H9 (cell line): Measurements from ENCODE around the gene KCNN3. TPM values are rescaled to one million over a fixed set of nuclear protein-coding genes. Genes with fewer than 3 reads are reported as not detected.

Source experiments
- DNase-seq: peaks from one replicate; pipeline ENCODE4 v3.0.0-alpha.2; 2017
- H2AFZ ChIP-seq: one replicate; pipeline ENCODE4 v1.6.1; 2013; ENCODE audit warnings: mild to moderate bottlenecking, low read length, control low read depth, moderate library complexity
- H2AK5ac ChIP-seq: 2 replicates; pipeline ENCODE4 v1.6.1; 2013; ENCODE audit warnings: low read length, control low read depth, mixed read lengths; ENCODE audit not compliant: insufficient read length
- H2BK120ac ChIP-seq: one replicate; pipeline ENCODE4 v1.6.1; 2013; ENCODE audit warnings: low read depth, mild to moderate bottlenecking, low read length, control low read depth, inconsistent platforms; ENCODE audit not compliant: poor library complexity, severe bottlenecking
- H2BK12ac ChIP-seq: 2 replicates; pipeline ENCODE4 v1.6.1; 2013; ENCODE audit warnings: low read length, control low read depth, mixed read lengths, low read depth; ENCODE audit not compliant: insufficient read length
- H2BK15ac ChIP-seq: 2 replicates; pipeline ENCODE4 v1.6.1; 2013; ENCODE audit warnings: low read depth, low read length, control low read depth
- H2BK20ac ChIP-seq: one replicate; pipeline ENCODE4 v1.6.1; 2013; ENCODE audit warnings: low read depth, mild to moderate bottlenecking, low read length, control low read depth, inconsistent platforms; ENCODE audit not compliant: poor library complexity, severe bottlenecking
- H2BK5ac ChIP-seq: 2 replicates; pipeline ENCODE4 v1.6.1; 2013; ENCODE audit warnings: low read length, control low read depth, mixed read lengths; ENCODE audit not compliant: insufficient read length
- H3K14ac ChIP-seq: 2 replicates; pipeline ENCODE4 v1.6.1; 2013; ENCODE audit warnings: low read length, control low read depth; ENCODE audit not compliant: insufficient read depth
- H3K18ac ChIP-seq: 2 replicates; pipeline ENCODE4 v1.6.1; 2013; ENCODE audit warnings: low read depth, mild to moderate bottlenecking, mixed read lengths, low read length, control low read depth; ENCODE audit not compliant: insufficient read length
- H3K23ac ChIP-seq: 2 replicates; pipeline ENCODE4 v1.6.1; 2013; ENCODE audit warnings: low read length, control low read depth, mixed read lengths, low read depth; ENCODE audit not compliant: insufficient read length
- H3K23me2 ChIP-seq: 2 replicates; pipeline ENCODE4 v1.6.1; 2013; ENCODE audit warnings: low read depth, mild to moderate bottlenecking, mixed read lengths, low read length, control low read depth; ENCODE audit not compliant: insufficient read length, poor library complexity, severe bottlenecking
- H3K27ac ChIP-seq: 2 replicates; pipeline ENCODE4 v1.5.1; 2013; ENCODE audit warnings: low read length, control low read depth, mixed read lengths, low read depth; ENCODE audit not compliant: insufficient read length
- H3K27me3 ChIP-seq: 2 replicates; pipeline ENCODE4 v1.6.1; 2013; ENCODE audit warnings: low read length, control low read depth, inconsistent platforms; ENCODE audit not compliant: insufficient read depth
- H3K4ac ChIP-seq: 2 replicates; pipeline ENCODE4 v1.6.1; 2013; ENCODE audit warnings: low read depth, mild to moderate bottlenecking, control low read depth, inconsistent platforms, low read length, moderate library complexity
- H3K4me1 ChIP-seq: 2 replicates; pipeline ENCODE4 v1.6.1; 2013; ENCODE audit warnings: low read length, control low read depth, inconsistent platforms; ENCODE audit not compliant: insufficient read depth
- H3K4me2 ChIP-seq: 2 replicates; pipeline ENCODE4 v1.6.1; 2013; ENCODE audit warnings: low read length, control low read depth, mixed read lengths; ENCODE audit not compliant: insufficient read length, insufficient read depth
- H3K56ac ChIP-seq: 2 replicates; pipeline ENCODE4 v1.6.1; 2013; ENCODE audit warnings: low read depth, mild to moderate bottlenecking, mixed read lengths, low read length, control low read depth; ENCODE audit not compliant: insufficient read length
- H3K79me1 ChIP-seq: 2 replicates; pipeline ENCODE4 v1.6.1; 2013; ENCODE audit warnings: low read depth, mild to moderate bottlenecking, moderate library complexity, low read length, control low read depth, inconsistent platforms; ENCODE audit not compliant: insufficient read depth, poor library complexity, severe bottlenecking
- H3K79me2 ChIP-seq: 2 replicates; pipeline ENCODE4 v1.6.1; 2013; ENCODE audit warnings: low read length, control low read depth, inconsistent platforms; ENCODE audit not compliant: insufficient read depth
- H3K9ac ChIP-seq: 2 replicates; pipeline ENCODE4 v1.6.1; 2013; ENCODE audit warnings: low read length, control low read depth, mixed read lengths; ENCODE audit not compliant: insufficient read length; ENCODE audit errors: extremely low read depth
- H3K9me3 ChIP-seq: one replicate; pipeline ENCODE4 v1.6.1; 2013; ENCODE audit warnings: low read depth, low read length, inconsistent platforms; ENCODE audit not compliant: control insufficient read depth
- H3T11ph ChIP-seq: one replicate; pipeline ENCODE4 v1.6.1; 2013; ENCODE audit warnings: mild to moderate bottlenecking, low read length, control low read depth, inconsistent platforms
- H4K20me1 ChIP-seq: one replicate; pipeline ENCODE4 v1.6.1; 2013; ENCODE audit not compliant: control insufficient read depth, insufficient read length, insufficient read depth
- H4K5ac ChIP-seq: 2 replicates; pipeline ENCODE4 v1.6.1; 2013; ENCODE audit warnings: low read depth, mild to moderate bottlenecking, mixed read lengths, low read length, control low read depth; ENCODE audit not compliant: insufficient read length
- H4K8ac ChIP-seq: replicated peaks from 2 replicates; pipeline ENCODE4 v1.6.1; 2013; ENCODE audit warnings: low read length, control low read depth, mixed read lengths, low read depth; ENCODE audit not compliant: insufficient read length
- H4K91ac ChIP-seq: 2 replicates; pipeline ENCODE4 v1.6.1; 2013; ENCODE audit warnings: low read depth, mild to moderate bottlenecking, moderate library complexity, mixed read lengths, low read length, control low read depth; ENCODE audit not compliant: insufficient read length
- H3K27ac Mint-ChIP-seq, 3 experiments: 2 replicates in 2 of 3; 3 replicates in 1 of 3; pipeline ENCODE4 v1.8.0; 2020 to 2021; ENCODE audit warnings: mixed read lengths in 3 of 3, mild to moderate bottlenecking in 1 of 3, moderate library complexity in 1 of 3
- H3K27me3 Mint-ChIP-seq: 2 replicates; pipeline ENCODE4 v1.8.0; 2021; ENCODE audit warnings: low read depth, mild to moderate bottlenecking, moderate library complexity, mixed read lengths
- H3K36me3 Mint-ChIP-seq, 3 experiments: 2 replicates in 2 of 3; 3 replicates in 1 of 3; pipeline ENCODE4 v1.8.0; 2020 to 2021; ENCODE audit warnings: low read depth in 3 of 3, mixed read lengths in 3 of 3; ENCODE audit not compliant: insufficient read depth in 1 of 3
- H3K4me1 Mint-ChIP-seq, 2 experiments: 2 replicates each; pipeline ENCODE4 v1.8.0; 2020; ENCODE audit warnings: mixed read lengths in 2 of 2
- H3K4me3 Mint-ChIP-seq, 2 experiments: 2 replicates in 1 of 2; 3 replicates in 1 of 2; pipeline ENCODE4 v1.8.0; 2020 to 2021; ENCODE audit warnings: mild to moderate bottlenecking in 2 of 2, mixed read lengths in 2 of 2, moderate library complexity in 1 of 2
- H3K9me3 Mint-ChIP-seq, 2 experiments: 2 replicates in 1 of 2; 3 replicates in 1 of 2; pipeline ENCODE4 v1.8.0; 2020; ENCODE audit warnings: mild to moderate bottlenecking in 2 of 2, mixed read lengths in 2 of 2, moderate library complexity in 1 of 2
- WGBS: extraction: QIAGEN DNeasy Blood & Tissue Kit; methylation state at CpG from one replicate; pipeline ENCODE4 v1.1.7; 2013; ENCODE audit warnings: missing lambda C conversion rate, low lambda C conversion rate, mixed read lengths; ENCODE audit not compliant: insufficient read length; ENCODE audit errors: extremely low coverage; 5-methylcytosine and 5-hydroxymethylcytosine counted together
- total RNA-seq: library from RNA; stranded (reverse); gene quantifications from 2 replicates; pipeline ENCODE4 v1.2.1, GENCODE V29; 2021
- TF ChIP-seq, protein P1 (sequence below): fragments of 200-600 bp; sonication (generic); conservative IDR thresholded peaks from 3 replicates; pipeline ENCODE4 v1.8.0; 2021; ENCODE audit warnings: antibody characterized with exemption, mild to moderate bottlenecking

The KCNN3 gene
- total RNA-seq, 1 experiment from 2014 or later: 0.83 TPM

DNA sequence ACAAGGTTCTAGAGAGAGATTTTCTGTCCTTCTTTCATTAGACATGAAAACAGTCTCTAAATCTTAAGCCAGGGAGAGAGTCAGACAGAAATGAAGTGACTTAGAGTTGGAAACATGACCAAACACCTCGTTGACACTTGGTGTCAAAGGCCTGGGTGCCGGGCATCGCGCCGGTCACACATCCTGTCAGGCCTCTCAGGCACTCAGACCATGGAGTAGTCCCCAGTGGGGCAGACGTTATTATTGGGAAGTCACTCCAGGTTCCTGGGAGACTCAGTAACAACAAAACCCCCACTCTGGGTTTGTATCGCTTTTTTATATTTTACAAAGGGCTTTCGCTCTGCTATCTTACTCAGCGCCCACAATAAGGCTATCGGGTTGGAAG, 25.8 kb downstream of the KCNN3 start:
- H4K5ac ChIP-seq: no peak overlapping the region
- H3K79me2 ChIP-seq: no peaks in the 10 kb centered on the region
- no peak overlapping the region for H3K14ac ChIP-seq
- no peak overlapping the region for H3K23ac ChIP-seq
- no peak overlapping the region for H2BK12ac ChIP-seq
- no peak for DNase-seq
- no peak overlapping the region for H3K27ac ChIP-seq
- no peak overlapping the region for H2BK15ac ChIP-seq
- H3K79me1 ChIP-seq: no peaks in the 10 kb centered on the region
- WGBS: no CpG with 5 or more reads among the region's 10 CpGs
- H2BK20ac ChIP-seq: no peak overlapping the region
- no peak overlapping the region for H2AK5ac ChIP-seq
- H2AFZ ChIP-seq: no peak overlapping the region
- H4K20me1 ChIP-seq: no peaks in the 10 kb centered on the region
- Mint-ChIP-seq H3K4me1 (peaks cover 21 to 42% of the 10 kb centered on the region in 2 experiments), H3K4me3 (no peak overlapping the region), H3K27me3 (no peaks in the 10 kb centered on the region; the same call in 1 of the 2 replicates), H3K9me3 (no peaks in the 10 kb centered on the region), H3K36me3 (no peaks in the 10 kb centered on the region), H3K27ac (no peak overlapping the region)
- H3K4ac ChIP-seq: no peak overlapping the region
- H3K27me3 ChIP-seq: no peaks in the 10 kb centered on the region
- H3K9me3 ChIP-seq: no peaks in the 10 kb centered on the region
- H3K56ac ChIP-seq: no peak overlapping the region
- H4K91ac ChIP-seq: no peak overlapping the region
- no peak overlapping the region for H4K8ac ChIP-seq
- H3K23me2 ChIP-seq: no peaks in the 10 kb centered on the region
- H3T11ph ChIP-seq: no peak overlapping the region
- no peak overlapping the region for H2BK120ac ChIP-seq
- no peak overlapping the region for H2BK5ac ChIP-seq
- no peaks in the 10 kb centered on the region; the same call in 1 of the 2 replicates for H3K4me1 ChIP-seq
- TF ChIP-seq, protein P1, sequence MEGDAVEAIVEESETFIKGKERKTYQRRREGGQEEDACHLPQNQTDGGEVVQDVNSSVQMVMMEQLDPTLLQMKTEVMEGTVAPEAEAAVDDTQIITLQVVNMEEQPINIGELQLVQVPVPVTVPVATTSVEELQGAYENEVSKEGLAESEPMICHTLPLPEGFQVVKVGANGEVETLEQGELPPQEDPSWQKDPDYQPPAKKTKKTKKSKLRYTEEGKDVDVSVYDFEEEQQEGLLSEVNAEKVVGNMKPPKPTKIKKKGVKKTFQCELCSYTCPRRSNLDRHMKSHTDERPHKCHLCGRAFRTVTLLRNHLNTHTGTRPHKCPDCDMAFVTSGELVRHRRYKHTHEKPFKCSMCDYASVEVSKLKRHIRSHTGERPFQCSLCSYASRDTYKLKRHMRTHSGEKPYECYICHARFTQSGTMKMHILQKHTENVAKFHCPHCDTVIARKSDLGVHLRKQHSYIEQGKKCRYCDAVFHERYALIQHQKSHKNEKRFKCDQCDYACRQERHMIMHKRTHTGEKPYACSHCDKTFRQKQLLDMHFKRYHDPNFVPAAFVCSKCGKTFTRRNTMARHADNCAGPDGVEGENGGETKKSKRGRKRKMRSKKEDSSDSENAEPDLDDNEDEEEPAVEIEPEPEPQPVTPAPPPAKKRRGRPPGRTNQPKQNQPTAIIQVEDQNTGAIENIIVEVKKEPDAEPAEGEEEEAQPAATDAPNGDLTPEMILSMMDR: no peak
- H3K9ac ChIP-seq: no peak overlapping the region
- H3K4me2 ChIP-seq: no peak overlapping the region
- H3K18ac ChIP-seq: no peak overlapping the region
